Esophagus squamous epithelium (tissue), 4 donors: ENCODE data around the gene ZNF669.

Experiments used
- POLR2A ChIP-seq, 4 donors: fragments of 450-650 bp; IDR thresholded peaks; one replicate each; pipeline ENCODE4 v1.6.1; 2017; ENCODE audit warnings: antibody characterized with exemption in 4 of 4, mild to moderate bottlenecking in 4 of 4, moderate library complexity in 3 of 4
- TF ChIP-seq, protein P1 (sequence below), 6 experiments: fragments of 450-650 bp in 4 of 6; fragments of 200-600 bp in 2 of 6; sonication (generic) in 2 of 6; IDR thresholded peaks; one replicate each; pipeline ENCODE4 v1.5.1; 2016 to 2019; ENCODE audit warnings: antibody characterized with exemption in 6 of 6, mild to moderate bottlenecking in 4 of 6, moderate library complexity in 4 of 6

DNA sequence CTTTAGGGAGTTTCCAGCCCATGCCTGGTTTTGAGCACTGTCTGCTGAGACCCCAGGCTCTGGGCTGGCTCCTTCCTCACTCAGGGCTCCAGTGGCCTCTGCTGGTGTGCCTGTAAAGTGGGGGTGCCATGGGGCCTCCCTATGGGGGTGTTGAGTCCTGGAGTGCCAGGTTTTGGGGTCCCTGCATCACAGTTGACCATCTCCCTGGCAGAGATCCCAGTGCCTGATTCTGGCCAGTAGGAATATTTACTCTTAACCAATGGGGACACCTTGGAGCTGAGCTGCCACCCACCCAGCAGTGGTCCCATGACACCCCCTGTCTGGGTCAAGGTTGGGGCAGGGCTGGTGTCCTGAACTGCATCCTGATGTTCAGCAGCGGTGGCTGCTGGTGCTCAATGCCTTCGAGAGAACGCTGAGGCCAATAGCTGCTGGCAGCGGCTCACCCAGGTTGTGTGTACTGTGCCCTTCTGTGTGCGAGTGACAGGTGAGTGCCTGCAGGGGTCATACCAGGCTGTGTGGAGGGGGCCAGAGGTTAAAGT, 9.6 kb upstream of the ZNF669 start:
- TF ChIP-seq, protein P1, sequence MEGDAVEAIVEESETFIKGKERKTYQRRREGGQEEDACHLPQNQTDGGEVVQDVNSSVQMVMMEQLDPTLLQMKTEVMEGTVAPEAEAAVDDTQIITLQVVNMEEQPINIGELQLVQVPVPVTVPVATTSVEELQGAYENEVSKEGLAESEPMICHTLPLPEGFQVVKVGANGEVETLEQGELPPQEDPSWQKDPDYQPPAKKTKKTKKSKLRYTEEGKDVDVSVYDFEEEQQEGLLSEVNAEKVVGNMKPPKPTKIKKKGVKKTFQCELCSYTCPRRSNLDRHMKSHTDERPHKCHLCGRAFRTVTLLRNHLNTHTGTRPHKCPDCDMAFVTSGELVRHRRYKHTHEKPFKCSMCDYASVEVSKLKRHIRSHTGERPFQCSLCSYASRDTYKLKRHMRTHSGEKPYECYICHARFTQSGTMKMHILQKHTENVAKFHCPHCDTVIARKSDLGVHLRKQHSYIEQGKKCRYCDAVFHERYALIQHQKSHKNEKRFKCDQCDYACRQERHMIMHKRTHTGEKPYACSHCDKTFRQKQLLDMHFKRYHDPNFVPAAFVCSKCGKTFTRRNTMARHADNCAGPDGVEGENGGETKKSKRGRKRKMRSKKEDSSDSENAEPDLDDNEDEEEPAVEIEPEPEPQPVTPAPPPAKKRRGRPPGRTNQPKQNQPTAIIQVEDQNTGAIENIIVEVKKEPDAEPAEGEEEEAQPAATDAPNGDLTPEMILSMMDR (IDR thresholded peaks at IDR 0.05), result no peak
- TF ChIP-seq POLR2A (IDR thresholded peaks at IDR 0.05), result no peak
